ENCODE measurements around the gene KCNH1.
A peak's percentile ranks its signal among the peaks of the same experiment; 100 is the strongest.

KCNH1 gene

GRCh38 chr1:211158866-211159265 is 24.9 kb upstream of the KCNH1 start:
- TF ChIP-seq ZBTB7A (IDR thresholded peaks at IDR 0.05; ENCODE audit: low read depth), result no peak
- no peak for TF ChIP-seq YY1 (IDR thresholded peaks at IDR 0.05; ENCODE audit: low read depth)
- TF ChIP-seq, protein P1, sequence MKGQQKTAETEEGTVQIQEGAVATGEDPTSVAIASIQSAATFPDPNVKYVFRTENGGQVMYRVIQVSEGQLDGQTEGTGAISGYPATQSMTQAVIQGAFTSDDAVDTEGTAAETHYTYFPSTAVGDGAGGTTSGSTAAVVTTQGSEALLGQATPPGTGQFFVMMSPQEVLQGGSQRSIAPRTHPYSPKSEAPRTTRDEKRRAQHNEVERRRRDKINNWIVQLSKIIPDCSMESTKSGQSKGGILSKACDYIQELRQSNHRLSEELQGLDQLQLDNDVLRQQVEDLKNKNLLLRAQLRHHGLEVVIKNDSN (IDR thresholded peaks at IDR 0.05), result no peak

- no peak for TF ChIP-seq EP300 (IDR thresholded peaks at IDR 0.05; ENCODE audit: borderline replicate concordance)
- no peak for TF ChIP-seq ZBTB7A (IDR thresholded peaks at IDR 0.05; ENCODE audit: low read depth)
- no peak for TF ChIP-seq CREB1 (IDR thresholded peaks at IDR 0.05; ENCODE audit: low read depth)
- TF ChIP-seq, protein P2, sequence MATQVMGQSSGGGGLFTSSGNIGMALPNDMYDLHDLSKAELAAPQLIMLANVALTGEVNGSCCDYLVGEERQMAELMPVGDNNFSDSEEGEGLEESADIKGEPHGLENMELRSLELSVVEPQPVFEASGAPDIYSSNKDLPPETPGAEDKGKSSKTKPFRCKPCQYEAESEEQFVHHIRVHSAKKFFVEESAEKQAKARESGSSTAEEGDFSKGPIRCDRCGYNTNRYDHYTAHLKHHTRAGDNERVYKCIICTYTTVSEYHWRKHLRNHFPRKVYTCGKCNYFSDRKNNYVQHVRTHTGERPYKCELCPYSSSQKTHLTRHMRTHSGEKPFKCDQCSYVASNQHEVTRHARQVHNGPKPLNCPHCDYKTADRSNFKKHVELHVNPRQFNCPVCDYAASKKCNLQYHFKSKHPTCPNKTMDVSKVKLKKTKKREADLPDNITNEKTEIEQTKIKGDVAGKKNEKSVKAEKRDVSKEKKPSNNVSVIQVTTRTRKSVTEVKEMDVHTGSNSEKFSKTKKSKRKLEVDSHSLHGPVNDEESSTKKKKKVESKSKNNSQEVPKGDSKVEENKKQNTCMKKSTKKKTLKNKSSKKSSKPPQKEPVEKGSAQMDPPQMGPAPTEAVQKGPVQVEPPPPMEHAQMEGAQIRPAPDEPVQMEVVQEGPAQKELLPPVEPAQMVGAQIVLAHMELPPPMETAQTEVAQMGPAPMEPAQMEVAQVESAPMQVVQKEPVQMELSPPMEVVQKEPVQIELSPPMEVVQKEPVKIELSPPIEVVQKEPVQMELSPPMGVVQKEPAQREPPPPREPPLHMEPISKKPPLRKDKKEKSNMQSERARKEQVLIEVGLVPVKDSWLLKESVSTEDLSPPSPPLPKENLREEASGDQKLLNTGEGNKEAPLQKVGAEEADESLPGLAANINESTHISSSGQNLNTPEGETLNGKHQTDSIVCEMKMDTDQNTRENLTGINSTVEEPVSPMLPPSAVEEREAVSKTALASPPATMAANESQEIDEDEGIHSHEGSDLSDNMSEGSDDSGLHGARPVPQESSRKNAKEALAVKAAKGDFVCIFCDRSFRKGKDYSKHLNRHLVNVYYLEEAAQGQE (IDR thresholded peaks at IDR 0.05; ENCODE audit: low read depth), result no peak
- no peak for TF ChIP-seq TAF1 (IDR thresholded peaks at IDR 0.05; ENCODE audit: low read depth)
- no peak for TF ChIP-seq EGR1 (IDR thresholded peaks at IDR 0.05)
- TF ChIP-seq TEAD4 (IDR thresholded peaks at IDR 0.05), result no peak
- no peak for TF ChIP-seq CEBPB (IDR thresholded peaks at IDR 0.05)
- no peak for TF ChIP-seq FOXM1 (IDR thresholded peaks at IDR 0.05; ENCODE audit: borderline replicate concordance, low read depth)
- TF ChIP-seq TCF12 (IDR thresholded peaks at IDR 0.05; ENCODE audit: low read depth), result no peak
- TF ChIP-seq RAD21 (IDR thresholded peaks at IDR 0.05; ENCODE audit: low read depth), result no peak
- TF ChIP-seq, protein P1 (IDR thresholded peaks at IDR 0.05), result no peak
- TF ChIP-seq, protein P3, sequence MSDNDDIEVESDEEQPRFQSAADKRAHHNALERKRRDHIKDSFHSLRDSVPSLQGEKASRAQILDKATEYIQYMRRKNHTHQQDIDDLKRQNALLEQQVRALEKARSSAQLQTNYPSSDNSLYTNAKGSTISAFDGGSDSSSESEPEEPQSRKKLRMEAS (IDR thresholded peaks at IDR 0.05), result no peak
Measured at GRCh38 chr1:211155040-211155439, 21.1 kb upstream of the KCNH1 start.

DNA sequence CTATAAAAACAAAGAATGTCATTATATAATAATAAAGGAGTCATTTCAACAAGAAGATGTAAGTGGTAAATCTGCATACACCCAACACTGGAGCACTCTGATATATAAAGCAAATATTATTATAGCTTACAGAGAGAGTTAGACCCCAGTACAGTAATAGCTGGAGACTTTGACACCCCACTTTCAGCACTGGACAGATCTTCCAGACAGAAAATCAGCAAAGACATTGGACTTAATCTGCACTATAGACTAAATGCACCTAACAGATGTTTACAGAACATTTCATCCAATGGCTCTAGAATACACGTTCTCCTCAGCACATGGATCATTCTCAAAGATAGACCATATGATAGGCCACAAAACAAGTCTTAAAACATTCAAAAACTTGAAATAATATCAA is 20.0 kb upstream of the KCNH1 start:
- TF ChIP-seq TEAD4 (IDR thresholded peaks at IDR 0.05) (no peak), RAD21 (IDR thresholded peaks at IDR 0.05; ENCODE audit: low read depth) (no peak), CREB1 (IDR thresholded peaks at IDR 0.05; ENCODE audit: low read depth) (no peak)
- TF ChIP-seq, protein P2 (IDR thresholded peaks at IDR 0.05; ENCODE audit: low read depth), result peak; percentile 75

GRCh38 chr1:211148366-211148765 is 14.4 kb upstream of the KCNH1 start:
- TF ChIP-seq TEAD4 (IDR thresholded peaks at IDR 0.05), result no peak

- TF ChIP-seq, protein P3 (IDR thresholded peaks at IDR 0.05), result no peak
- no peak for TF ChIP-seq FOXM1 (IDR thresholded peaks at IDR 0.05; ENCODE audit: borderline replicate concordance, low read depth)
- TF ChIP-seq EP300 (IDR thresholded peaks at IDR 0.05; ENCODE audit: borderline replicate concordance), result no peak
- TF ChIP-seq CREB1 (IDR thresholded peaks at IDR 0.05; ENCODE audit: low read depth), result no peak
- TF ChIP-seq, protein P1 (IDR thresholded peaks at IDR 0.05), result no peak
- no peak for TF ChIP-seq TAF1 (IDR thresholded peaks at IDR 0.05; ENCODE audit: low read depth)
Measured at GRCh38 chr1:211145944-211146343, 12.0 kb upstream of the KCNH1 start.

- TF ChIP-seq TAF1 (IDR thresholded peaks at IDR 0.05; ENCODE audit: low read depth) (no peak), RAD21 (IDR thresholded peaks at IDR 0.05; ENCODE audit: low read depth) (peak; percentile 70), TEAD4 (IDR thresholded peaks at IDR 0.05) (no peak), FOXM1 (IDR thresholded peaks at IDR 0.05; ENCODE audit: borderline replicate concordance, low read depth) (no peak)
- TF ChIP-seq, protein P2 (IDR thresholded peaks at IDR 0.05; ENCODE audit: low read depth), result no peak
- TF ChIP-seq, protein P3 (IDR thresholded peaks at IDR 0.05), result no peak
- TF ChIP-seq, protein P1 (IDR thresholded peaks at IDR 0.05), result no peak
Measured at GRCh38 chr1:211135342-211135950, 1.5 kb upstream of the KCNH1 start.
